HepG2 (cell line): ENCODE results near the gene SLC5A6. TPM values are rescaled to one million over a fixed set of nuclear protein-coding genes. Genes with fewer than 3 reads are reported as not detected.

ENCODE experiments used
- ATAC-seq: fragments of 200-7000 bp; cut with Tn5 transposase; 3 replicates; pipeline ENCODE4 v1.9.1; 2020; ENCODE audit warnings: mild to moderate bottlenecking, moderate library complexity
- BruUV-seq: library from RNA; stranded (reverse); fragments of 400-500 nt; replicated peaks from 2 replicates; lab custom pipeline; 2021; lab: Mats Ljungman, UMichigan
- CTCF ChIA-PET: fragments of 300-600 bp; formaldehyde crosslinking; extraction: SDS; loops from one replicate; lab custom pipeline; 2021; ENCODE audit warnings: low total read pairs, inconsistent platforms, low intra/inter-chr PET ratio; lab: Yijun Ruan, JAX
- POLR2A ChIA-PET: fragments of 350-600 bp; sonication (Branson Sonifier 250); formaldehyde crosslinking; loops from one replicate; lab custom pipeline; 2020; ENCODE audit warnings: antibody characterized with exemption, inconsistent platforms; lab: Yijun Ruan, JAX
- DNase-seq: peaks from one replicate; pipeline ENCODE4 v3.0.0-alpha.2; 2015; ENCODE audit warnings: low spot score
- FAIRE-seq: peaks from 3 replicates; lab custom pipeline; 2011; peaks lifted over from hg19 to GRCh38; lab: Jason Lieb, UNC
- H2AFZ ChIP-seq: one replicate; pipeline ENCODE4 v1.6.1; 2011; ENCODE audit warnings: low read length, inconsistent platforms
- H3K27ac ChIP-seq: fragments of 300-600 bp; 3 replicates; pipeline ENCODE4 v1.8.0; 2011; ENCODE audit warnings: mixed run types, mild to moderate bottlenecking, mixed read lengths, low read length, inconsistent platforms; ENCODE audit not compliant: insufficient read depth; ENCODE audit errors: extremely low read length
- H3K27me3 ChIP-seq, 2 experiments: fragments of 200-600 bp in 1 of 2; 2 replicates in 1 of 2; 3 replicates in 1 of 2; pipeline versions ENCODE4 v1.6.0 to v1.8.0; 2011; ENCODE audit warnings: low read length in 2 of 2, mild to moderate bottlenecking in 2 of 2, moderate library complexity in 2 of 2, inconsistent platforms in 1 of 2; ENCODE audit not compliant: insufficient read depth in 2 of 2, control insufficient read depth in 1 of 2
- H3K36me3 ChIP-seq, 2 experiments: fragments of 200-600 bp in 1 of 2; replicated peaks in 1 of 2; 2 replicates in 1 of 2; 3 replicates in 1 of 2; pipeline versions ENCODE4 v1.5.1 to v1.8.0; 2011; ENCODE audit warnings: low read length in 2 of 2, inconsistent platforms in 1 of 2; ENCODE audit not compliant: insufficient read depth in 2 of 2, control insufficient read depth in 1 of 2
- H3K4me1 ChIP-seq: 2 replicates; pipeline ENCODE4 v1.5.1; 2012; ENCODE audit warnings: low read length, inconsistent platforms; ENCODE audit not compliant: insufficient read depth
- H3K4me2 ChIP-seq: 2 replicates; pipeline ENCODE4 v1.6.0; 2011; ENCODE audit warnings: low read depth, low read length, inconsistent platforms
- H3K4me3 ChIP-seq, 3 experiments: fragments of 200-600 bp in 1 of 3; sonication (generic), shearing (Covaris generic) in 1 of 3; replicated peaks in 1 of 3; 2 replicates each; pipeline ENCODE4 v1.5.1; 2011 to 2016; ENCODE audit warnings: low read length in 3 of 3, inconsistent platforms in 2 of 3, low read depth in 2 of 3, mild to moderate bottlenecking in 2 of 3, control low read depth in 1 of 3, mixed read lengths in 1 of 3; ENCODE audit not compliant: insufficient read depth in 1 of 3
- H3K79me2 ChIP-seq: one replicate; pipeline ENCODE4 v1.6.1; 2011; ENCODE audit warnings: low read length, inconsistent platforms; ENCODE audit not compliant: insufficient read depth
- H3K9ac ChIP-seq: 2 replicates; pipeline ENCODE4 v1.6.0; 2011; ENCODE audit warnings: mild to moderate bottlenecking, low read depth, low read length, inconsistent platforms; ENCODE audit not compliant: insufficient read depth
- H3K9me3 ChIP-seq: 2 replicates; pipeline ENCODE4 v1.5.1; 2012; ENCODE audit warnings: mild to moderate bottlenecking, low read length
- H4K20me1 ChIP-seq: 2 replicates; pipeline ENCODE4 v1.6.0; 2011; ENCODE audit warnings: inconsistent platforms, mild to moderate bottlenecking, low read length, moderate library complexity; ENCODE audit not compliant: insufficient read depth
- EEA1 ChIP-seq: sonication (generic); formaldehyde crosslinking; IDR thresholded peaks from 2 replicates; pipeline ENCODE4 v1.5.1; 2020; ENCODE audit warnings: mild to moderate bottlenecking, missing genetic modification reagents, borderline replicate concordance
- GABPA ChIP-seq, 2 experiments: IDR thresholded peaks; 2 replicates each; pipeline ENCODE4 v1.6.1; 2011 to 2016; ENCODE audit warnings: low read depth in 2 of 2, low read length in 1 of 2, missing biosample characterization in 1 of 2, missing genetic modification characterization in 1 of 2
- MAZ ChIP-seq, 2 experiments: sonication (generic) in 1 of 2; formaldehyde crosslinking in 1 of 2; IDR thresholded peaks; 2 replicates each; pipeline versions ENCODE4 v1.5.0 to v1.6.1; 2012 to 2020; ENCODE audit warnings: low read depth in 2 of 2, mild to moderate bottlenecking in 2 of 2, borderline replicate concordance in 1 of 2, improper control_type of control experiment in 1 of 2, low read length in 1 of 2, missing genetic modification reagents in 1 of 2, moderate library complexity in 1 of 2
- NR2F2 ChIP-seq: IDR thresholded peaks from 2 replicates; pipeline ENCODE4 v1.6.1; 2012; ENCODE audit warnings: low read depth, inconsistent platforms, borderline replicate concordance
- ONECUT2 ChIP-seq: sonication (generic); formaldehyde crosslinking; IDR thresholded peaks from 2 replicates; pipeline ENCODE4 v1.4.0; 2020; ENCODE audit warnings: missing genetic modification reagents
- ZBTB4 ChIP-seq: sonication (generic); formaldehyde crosslinking; IDR thresholded peaks from 2 replicates; pipeline ENCODE4 v1.4.0; 2020; ENCODE audit warnings: missing genetic modification reagents, mild to moderate bottlenecking, borderline replicate concordance
- ZNF318 ChIP-seq: sonication (generic); formaldehyde crosslinking; IDR thresholded peaks from 2 replicates; pipeline ENCODE4 v1.4.0; 2020; ENCODE audit warnings: mild to moderate bottlenecking, missing genetic modification reagents
- ZNF335 ChIP-seq: sonication (generic); formaldehyde crosslinking; IDR thresholded peaks from 2 replicates; pipeline ENCODE4 v1.4.0; 2020; ENCODE audit warnings: missing genetic modification reagents
- ZNF790 ChIP-seq: sonication (generic); formaldehyde crosslinking; IDR thresholded peaks from 2 replicates; pipeline ENCODE4 v1.8.0; 2022; ENCODE audit warnings: missing genetic modification reagents, mild to moderate bottlenecking, borderline replicate concordance
- WGBS: methylation state at CpG from one replicate; pipeline ENCODE4 v1.1.6; 2017; ENCODE audit warnings: low lambda C conversion rate; 5-methylcytosine and 5-hydroxymethylcytosine counted together
- in situ Hi-C: cut with HindIII; loops from 2 replicates; pipeline ENCODE4 v1.10.0; 2017; ENCODE audit warnings: low pct_unique_long_range_greater_than_20kb; ENCODE audit not compliant: extremely low pct_ligation_motif_present
- intact Hi-C: fragments of 100-400 bp; cut with micrococcal nuclease; formaldehyde crosslinking; loops from one replicate; pipeline ENCODE4 v1.10.0; 2022; ENCODE audit not compliant: unreplicated experiment
- polyA plus RNA-seq, 8 experiments: library from polyadenylated mRNA; depleted of rRNA in 3 of 8; stranded (reverse) in 7 of 8; unstranded in 1 of 8; fragments of >200 nt; fragmentation: Illumina TruSeq in 4 of 8; extraction: Trizol in 4 of 8; gene quantifications; 2 replicates each; pipeline versions ENCODE4 v1.2.1 to v1.2.3, GENCODE V29; 2011 to 2016; ENCODE audit warnings: low read depth in 4 of 8, missing spikeins in 1 of 8, mixed read lengths in 1 of 8; ENCODE audit not compliant: insufficient read depth in 1 of 8
- total RNA-seq, 5 experiments: library from RNA; depleted of rRNA; stranded (reverse); fragments of >200 nt; fragmentation: Illumina TruSeq; extraction: Trizol; gene quantifications; 2 replicates each; pipeline ENCODE4 v1.2.3, GENCODE V29; 2016; ENCODE audit warnings: low read depth in 1 of 5
- TF ChIP-seq, protein P1 (sequence below): sonication (generic); formaldehyde crosslinking; IDR thresholded peaks from 2 replicates; pipeline ENCODE4 v1.4.0; 2020; ENCODE audit warnings: missing genetic modification reagents, low read depth, mild to moderate bottlenecking, borderline replicate concordance

The SLC5A6 gene
- total and polyA plus RNA-seq, 2 of the 13 experiments (the other 11 are each of a cell fraction or from before 2014, with no cell fraction given) = 135 to 417 TPM

DNA sequence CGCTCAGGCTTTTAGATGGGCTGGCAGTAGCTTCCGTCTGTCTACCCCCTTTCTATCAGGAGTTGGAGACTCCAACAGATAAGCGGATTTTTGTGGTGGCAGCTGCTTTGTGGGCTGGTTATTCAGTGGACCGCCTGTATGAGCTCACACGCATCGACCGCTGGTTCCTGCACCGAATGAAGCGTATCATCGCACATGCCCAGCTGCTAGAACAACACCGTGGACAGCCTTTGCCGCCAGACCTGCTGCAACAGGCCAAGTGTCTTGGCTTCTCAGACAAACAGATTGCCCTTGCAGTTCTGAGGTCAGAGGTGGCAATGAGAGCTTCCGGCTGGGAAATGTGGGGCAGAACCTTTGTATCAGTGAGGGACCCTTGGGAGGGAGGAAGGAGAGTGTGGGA is 19.9 kb upstream of the SLC5A6 start (continued):
- no peak for TF ChIP-seq ZNF318
- TF ChIP-seq, protein P1, sequence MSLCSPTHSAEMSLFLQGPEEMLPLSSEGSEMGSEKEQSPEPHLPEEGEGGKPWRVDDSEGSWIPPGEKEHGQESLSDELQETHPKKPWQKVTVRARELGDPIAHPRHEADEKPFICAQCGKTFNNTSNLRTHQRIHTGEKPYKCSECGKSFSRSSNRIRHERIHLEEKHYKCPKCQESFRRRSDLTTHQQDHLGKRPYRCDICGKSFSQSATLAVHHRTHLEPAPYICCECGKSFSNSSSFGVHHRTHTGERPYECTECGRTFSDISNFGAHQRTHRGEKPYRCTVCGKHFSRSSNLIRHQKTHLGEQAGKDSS = no peak

GRCh38 chr2:27227501-27227900 is 15.4 kb upstream of the SLC5A6 start:
- Histone ChIP-seq H3K9ac (no peak overlapping the region), H3K79me2 (no peaks in the 10 kb centered on the region), H3K27me3 (no peaks in the 10 kb centered on the region), H3K4me1 (peaks cover 9% of the 10 kb centered on the region; the same call in 1 of the 2 replicates), H3K27ac (no peak overlapping the region), H2AFZ (no peak overlapping the region), H3K9me3 (no peaks in the 10 kb centered on the region), H4K20me1 (no peaks in the 10 kb centered on the region), H3K36me3 (peaks cover 58 to 75% of the 10 kb centered on the region in 2 experiments), H3K4me2 (no peak overlapping the region), H3K4me3 (no peak overlapping the region)
- POLR2A ChIA-PET = no interaction called here
- FAIRE-seq (no peak), DNase-seq (no peak), ATAC-seq (no peak)
- BruUV-seq = TSS peak; percentile 31
- CTCF ChIA-PET = no interaction called here
- in situ Hi-C loops (no loop called here), intact Hi-C loops (no loop called here)
- WGBS = 90% methylated on average over 2 of the region's 2 CpGs
- TF ChIP-seq ZNF790 (CRISPR knock-in tag) (no peak), NR2F2 (no peak), GABPA (IDR thresholded peaks at IDR 0.05; ENCODE audit: low read depth, low read length) (no peak), GABPA (CRISPR knock-in tag; IDR thresholded peaks at IDR 0.05; ENCODE audit: low read depth) (no peak), ZNF335 (CRISPR knock-in tag) (no peak), ONECUT2 (CRISPR knock-in tag) (no peak), ZBTB4 (CRISPR knock-in tag) (no peak), EEA1 (CRISPR knock-in tag) (no peak), MAZ (IDR thresholded peaks at IDR 0.05; ENCODE audit: borderline replicate concordance, low read depth, low read length) (no peak), MAZ (CRISPR knock-in tag; IDR thresholded peaks at IDR 0.05; ENCODE audit: low read depth) (no peak)
